ENCODE measurements around the gene ST6GALNAC1. TPM values are rescaled to one million over a fixed set of nuclear protein-coding genes. Genes with fewer than 3 reads are reported as not detected.

The ST6GALNAC1 gene
- total and polyA plus RNA-seq, 2 of the 13 experiments (the other 11 are each of a cell fraction or from before 2014, with no cell fraction given): not detected

DNA sequence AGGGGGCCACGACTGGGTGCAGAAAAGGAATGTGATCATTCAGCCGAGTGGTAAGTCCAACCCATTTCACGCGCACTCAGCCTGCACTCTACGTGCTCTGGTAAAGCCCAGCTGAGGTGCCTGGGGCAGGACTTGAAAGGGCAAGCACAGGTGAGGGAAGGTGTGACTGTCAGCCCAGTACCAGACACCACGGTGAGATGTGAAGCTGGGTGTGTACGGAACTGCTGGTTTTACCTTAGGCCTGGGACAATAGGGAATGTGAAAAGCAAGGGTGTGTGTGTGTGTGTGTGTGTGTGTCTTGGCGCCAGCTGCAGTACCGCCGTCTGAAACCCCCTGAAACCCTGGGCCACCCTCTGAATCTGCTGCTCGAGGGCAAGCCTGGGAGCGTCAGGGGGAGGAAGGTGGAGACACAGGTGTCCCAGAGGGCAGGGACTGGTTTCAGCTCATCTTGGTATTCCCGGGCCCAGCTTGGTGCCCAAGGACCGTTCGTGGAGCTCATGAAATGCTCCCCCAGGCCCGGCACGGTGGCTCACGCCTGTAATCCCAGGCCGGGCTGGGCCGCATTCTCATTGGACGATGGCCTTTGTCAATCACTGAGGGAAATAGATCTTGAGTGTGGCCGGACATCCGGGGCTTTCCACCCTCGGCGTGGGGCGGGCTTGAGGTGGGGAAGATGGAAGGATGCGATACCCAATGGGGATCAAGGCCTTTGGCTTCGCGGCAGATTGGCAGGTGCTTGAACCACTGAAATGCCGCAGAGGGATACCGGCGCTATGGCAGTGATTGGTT lies 27.8 kb upstream of the ST6GALNAC1 start (continued):
- TF ChIP-seq SCMH1 (CRISPR knock-in tag; IDR thresholded peaks at IDR 0.05; ENCODE audit: borderline replicate concordance) (no peak), MYC (CRISPR knock-in tag; IDR thresholded peaks at IDR 0.05; ENCODE audit: borderline replicate concordance) (peak; percentile 68; the same call in 1 of the 2 replicates), ZBTB3 (CRISPR knock-in tag; IDR thresholded peaks at IDR 0.05; ENCODE audit: borderline replicate concordance, low read depth) (peak; percentile 10; the same call in 1 of the 2 replicates), ZMAT3 (CRISPR knock-in tag; conservative IDR thresholded peaks at IDR 0.05) (peak; percentile 66), TOPORS (CRISPR knock-in tag; IDR thresholded peaks at IDR 0.05) (0 out of 2 replicates have a peak, but pooled peaks have one; percentile 77), ZNF556 (CRISPR knock-in tag; IDR thresholded peaks at IDR 0.05; ENCODE audit: borderline replicate concordance) (peak; percentile 96; the same call in 1 of the 2 replicates), TCF7L2 (IDR thresholded peaks at IDR 0.05; ENCODE audit: low read depth, low read length) (no peak), ZNF569 (CRISPR knock-in tag; IDR thresholded peaks at IDR 0.05; ENCODE audit: borderline replicate concordance) (no peak), NCOA2 (CRISPR knock-in tag; IDR thresholded peaks at IDR 0.05) (peak; percentile 41), JARID2 (CRISPR knock-in tag; IDR thresholded peaks at IDR 0.05; ENCODE audit: insufficient replicate concordance) (peak; percentile 77), PHB2 (IDR thresholded peaks at IDR 0.05; ENCODE audit: partially characterized antibody) (no peak), CHD4 (IDR thresholded peaks at IDR 0.05; ENCODE audit: borderline replicate concordance, low read length) (no peak), NR3C1 (CRISPR knock-in tag; IDR thresholded peaks at IDR 0.05) (no peak), ZNF746 (CRISPR knock-in tag; IDR thresholded peaks at IDR 0.05) (peak; percentile 88), ZMYM4 (CRISPR knock-in tag; IDR thresholded peaks at IDR 0.05) (peak; percentile 53; the same call in 1 of the 2 replicates), MTA3 (CRISPR knock-in tag; IDR thresholded peaks at IDR 0.05) (no peak), ZNF205 (CRISPR knock-in tag; IDR thresholded peaks at IDR 0.05) (peak; percentile 80; the same call in 1 of the 2 replicates), ZNF460 (CRISPR knock-in tag; IDR thresholded peaks at IDR 0.05; ENCODE audit: borderline replicate concordance) (no peak; the same call in 1 of the 2 replicates), ZNF775 (CRISPR knock-in tag; IDR thresholded peaks at IDR 0.05; ENCODE audit: borderline replicate concordance) (no peak)
- TF ChIP-seq, protein P1, sequence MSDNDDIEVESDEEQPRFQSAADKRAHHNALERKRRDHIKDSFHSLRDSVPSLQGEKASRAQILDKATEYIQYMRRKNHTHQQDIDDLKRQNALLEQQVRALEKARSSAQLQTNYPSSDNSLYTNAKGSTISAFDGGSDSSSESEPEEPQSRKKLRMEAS (IDR thresholded peaks at IDR 0.05): peak; percentile 80
- TF ChIP-seq, protein P2, sequence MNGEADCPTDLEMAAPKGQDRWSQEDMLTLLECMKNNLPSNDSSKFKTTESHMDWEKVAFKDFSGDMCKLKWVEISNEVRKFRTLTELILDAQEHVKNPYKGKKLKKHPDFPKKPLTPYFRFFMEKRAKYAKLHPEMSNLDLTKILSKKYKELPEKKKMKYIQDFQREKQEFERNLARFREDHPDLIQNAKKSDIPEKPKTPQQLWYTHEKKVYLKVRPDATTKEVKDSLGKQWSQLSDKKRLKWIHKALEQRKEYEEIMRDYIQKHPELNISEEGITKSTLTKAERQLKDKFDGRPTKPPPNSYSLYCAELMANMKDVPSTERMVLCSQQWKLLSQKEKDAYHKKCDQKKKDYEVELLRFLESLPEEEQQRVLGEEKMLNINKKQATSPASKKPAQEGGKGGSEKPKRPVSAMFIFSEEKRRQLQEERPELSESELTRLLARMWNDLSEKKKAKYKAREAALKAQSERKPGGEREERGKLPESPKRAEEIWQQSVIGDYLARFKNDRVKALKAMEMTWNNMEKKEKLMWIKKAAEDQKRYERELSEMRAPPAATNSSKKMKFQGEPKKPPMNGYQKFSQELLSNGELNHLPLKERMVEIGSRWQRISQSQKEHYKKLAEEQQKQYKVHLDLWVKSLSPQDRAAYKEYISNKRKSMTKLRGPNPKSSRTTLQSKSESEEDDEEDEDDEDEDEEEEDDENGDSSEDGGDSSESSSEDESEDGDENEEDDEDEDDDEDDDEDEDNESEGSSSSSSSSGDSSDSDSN (CRISPR knock-in tag; IDR thresholded peaks at IDR 0.05): peak; percentile 84
- TF ChIP-seq, protein P3, sequence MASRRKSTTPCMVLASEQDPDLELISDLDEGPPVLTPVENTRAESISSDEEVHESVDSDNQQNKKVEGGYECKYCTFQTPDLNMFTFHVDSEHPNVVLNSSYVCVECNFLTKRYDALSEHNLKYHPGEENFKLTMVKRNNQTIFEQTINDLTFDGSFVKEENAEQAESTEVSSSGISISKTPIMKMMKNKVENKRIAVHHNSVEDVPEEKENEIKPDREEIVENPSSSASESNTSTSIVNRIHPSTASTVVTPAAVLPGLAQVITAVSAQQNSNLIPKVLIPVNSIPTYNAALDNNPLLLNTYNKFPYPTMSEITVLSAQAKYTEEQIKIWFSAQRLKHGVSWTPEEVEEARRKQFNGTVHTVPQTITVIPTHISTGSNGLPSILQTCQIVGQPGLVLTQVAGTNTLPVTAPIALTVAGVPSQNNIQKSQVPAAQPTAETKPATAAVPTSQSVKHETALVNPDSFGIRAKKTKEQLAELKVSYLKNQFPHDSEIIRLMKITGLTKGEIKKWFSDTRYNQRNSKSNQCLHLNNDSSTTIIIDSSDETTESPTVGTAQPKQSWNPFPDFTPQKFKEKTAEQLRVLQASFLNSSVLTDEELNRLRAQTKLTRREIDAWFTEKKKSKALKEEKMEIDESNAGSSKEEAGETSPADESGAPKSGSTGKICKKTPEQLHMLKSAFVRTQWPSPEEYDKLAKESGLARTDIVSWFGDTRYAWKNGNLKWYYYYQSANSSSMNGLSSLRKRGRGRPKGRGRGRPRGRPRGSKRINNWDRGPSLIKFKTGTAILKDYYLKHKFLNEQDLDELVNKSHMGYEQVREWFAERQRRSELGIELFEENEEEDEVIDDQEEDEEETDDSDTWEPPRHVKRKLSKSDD (CRISPR knock-in tag; IDR thresholded peaks at IDR 0.05; ENCODE audit: low read depth): peak; percentile 66; the same call in 1 of the 2 replicates
- TF ChIP-seq, protein P4, sequence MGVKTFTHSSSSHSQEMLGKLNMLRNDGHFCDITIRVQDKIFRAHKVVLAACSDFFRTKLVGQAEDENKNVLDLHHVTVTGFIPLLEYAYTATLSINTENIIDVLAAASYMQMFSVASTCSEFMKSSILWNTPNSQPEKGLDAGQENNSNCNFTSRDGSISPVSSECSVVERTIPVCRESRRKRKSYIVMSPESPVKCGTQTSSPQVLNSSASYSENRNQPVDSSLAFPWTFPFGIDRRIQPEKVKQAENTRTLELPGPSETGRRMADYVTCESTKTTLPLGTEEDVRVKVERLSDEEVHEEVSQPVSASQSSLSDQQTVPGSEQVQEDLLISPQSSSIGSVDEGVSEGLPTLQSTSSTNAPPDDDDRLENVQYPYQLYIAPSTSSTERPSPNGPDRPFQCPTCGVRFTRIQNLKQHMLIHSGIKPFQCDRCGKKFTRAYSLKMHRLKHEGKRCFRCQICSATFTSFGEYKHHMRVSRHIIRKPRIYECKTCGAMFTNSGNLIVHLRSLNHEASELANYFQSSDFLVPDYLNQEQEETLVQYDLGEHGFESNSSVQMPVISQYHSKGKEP (CRISPR knock-in tag; IDR thresholded peaks at IDR 0.05): no peak

Data from HepG2 (cell line).